SK-N-SH treated with all-trans-retinoic acid at 6 μM for 48 hours (cell line): ENCODE measurements around the gene PMS2.

Experiments used
- ATAC-seq: fragments of 200-7000 bp; cut with Tn5 transposase; 3 replicates; pipeline ENCODE4 v1.9.1; 2020; ENCODE audit warnings: mild to moderate bottlenecking, moderate library complexity
- ARNTL ChIP-seq: fragments of 450-650 bp; formaldehyde crosslinking; IDR thresholded peaks from 2 replicates; pipeline ENCODE4 v1.5.0; 2020; ENCODE audit warnings: low read depth, mild to moderate bottlenecking, moderate library complexity, borderline replicate concordance
- BACH2 ChIP-seq: fragments of 250-450 bp; sonication (Bioruptor Pico); IDR thresholded peaks from 2 replicates; pipeline ENCODE4 v1.9.0; 2021; ENCODE audit warnings: mild to moderate bottlenecking, borderline replicate concordance
- CREB5 ChIP-seq: fragments of 250-450 bp; sonication (Bioruptor Pico); IDR thresholded peaks from 2 replicates; pipeline ENCODE4 v1.5.1; 2020; ENCODE audit warnings: low read depth, mild to moderate bottlenecking, moderate library complexity
- CSDC2 ChIP-seq: fragments of 250-450 bp; sonication (Bioruptor Pico); IDR thresholded peaks from 2 replicates; pipeline ENCODE4 v1.5.0; 2020; ENCODE audit warnings: mild to moderate bottlenecking, moderate library complexity
- ESRRG ChIP-seq: fragments of 250-450 bp; sonication (Bioruptor Pico); IDR thresholded peaks from 2 replicates; pipeline ENCODE4 v1.6.1; 2021; ENCODE audit warnings: mild to moderate bottlenecking
- GLIS3 ChIP-seq: fragments of 250-450 bp; sonication (Bioruptor Pico); IDR thresholded peaks from 2 replicates; pipeline ENCODE4 v1.5.0; 2020; ENCODE audit warnings: mild to moderate bottlenecking, moderate library complexity
- ISL1 ChIP-seq: fragments of 250-450 bp; sonication (Bioruptor Pico); IDR thresholded peaks from 2 replicates; pipeline ENCODE4 v2.1.2; 2022; ENCODE audit warnings: mild to moderate bottlenecking, moderate library complexity
- OSR1 ChIP-seq: fragments of 250-450 bp; sonication (Bioruptor Pico); IDR thresholded peaks from 2 replicates; pipeline ENCODE4 v1.8.0; 2022; ENCODE audit warnings: moderate library complexity, mild to moderate bottlenecking, inconsistent platforms
- PATZ1 ChIP-seq: fragments of 250-450 bp; sonication (Bioruptor Pico); IDR thresholded peaks from 2 replicates; pipeline ENCODE4 v1.8.0; 2020; ENCODE audit warnings: mild to moderate bottlenecking, moderate library complexity, borderline replicate concordance
- POU6F1 ChIP-seq: fragments of 250-450 bp; sonication (Bioruptor Pico); IDR thresholded peaks from 2 replicates; pipeline ENCODE4 v1.8.0; 2021; ENCODE audit warnings: low read depth, mild to moderate bottlenecking, moderate library complexity, borderline replicate concordance
- PPARA ChIP-seq: fragments of 250-450 bp; sonication (Bioruptor Pico); IDR thresholded peaks from 2 replicates; pipeline ENCODE4 v1.5.0; 2020; ENCODE audit warnings: mild to moderate bottlenecking, borderline replicate concordance
- RARB ChIP-seq: fragments of 250-450 bp; sonication (Bioruptor Pico); IDR thresholded peaks from 2 replicates; pipeline ENCODE4 v1.8.0; 2021; ENCODE audit warnings: mild to moderate bottlenecking, moderate library complexity
- SNAI2 ChIP-seq: fragments of 250-450 bp; sonication (Bioruptor Pico); IDR thresholded peaks from 2 replicates; pipeline ENCODE4 v1.5.0; 2020; ENCODE audit warnings: mild to moderate bottlenecking, moderate library complexity
- TCF4 ChIP-seq: fragments of 250-450 bp; sonication (Bioruptor Pico); IDR thresholded peaks from 2 replicates; pipeline ENCODE4 v1.8.0; 2021; ENCODE audit warnings: mild to moderate bottlenecking, moderate library complexity, borderline replicate concordance
- TOX ChIP-seq: fragments of 250-450 bp; sonication (Bioruptor Pico); IDR thresholded peaks from 2 replicates; pipeline ENCODE4 v1.8.0; 2021; ENCODE audit warnings: mild to moderate bottlenecking, moderate library complexity, borderline replicate concordance
- TSHZ2 ChIP-seq: fragments of 250-450 bp; sonication (Bioruptor Pico); IDR thresholded peaks from 2 replicates; pipeline ENCODE4 v1.5.0; 2020; ENCODE audit warnings: mild to moderate bottlenecking, moderate library complexity
- ZC3H10 ChIP-seq: fragments of 250-450 bp; sonication (Bioruptor Pico); IDR thresholded peaks from 2 replicates; pipeline ENCODE4 v1.5.1; 2021; ENCODE audit warnings: mild to moderate bottlenecking, moderate library complexity
- ZFP3 ChIP-seq: fragments of 250-450 bp; sonication (Bioruptor Pico); IDR thresholded peaks from 2 replicates; pipeline ENCODE4 v1.5.0; 2020; ENCODE audit warnings: mild to moderate bottlenecking, moderate library complexity
- ZFP30 ChIP-seq: fragments of 450-650 bp; formaldehyde crosslinking; IDR thresholded peaks from 2 replicates; pipeline ENCODE4 v1.5.0; 2022; ENCODE audit warnings: mild to moderate bottlenecking, moderate library complexity
- ZNF565 ChIP-seq: fragments of 450-650 bp; formaldehyde crosslinking; conservative IDR thresholded peaks from 2 replicates; pipeline ENCODE4 v1.5.0; 2020; ENCODE audit warnings: low read depth, mild to moderate bottlenecking, moderate library complexity
- ZNF70 ChIP-seq: fragments of 450-650 bp; formaldehyde crosslinking; IDR thresholded peaks from 2 replicates; pipeline ENCODE4 v1.5.0; 2020; ENCODE audit warnings: mild to moderate bottlenecking, moderate library complexity
- ZNF8 ChIP-seq: fragments of 450-650 bp; formaldehyde crosslinking; IDR thresholded peaks from 2 replicates; pipeline ENCODE4 v1.5.0; 2020; ENCODE audit warnings: mild to moderate bottlenecking, moderate library complexity

PMS2 gene

GRCh38 chr7:6031567-6031966, 22.7 kb upstream of the PMS2 start:
- ATAC-seq = no peak

GRCh38 chr7:6030988-6031387, 22.1 kb upstream of the PMS2 start, which contains the start of gene ANKRD61:
Gene ANKRD61, plus strand, starts transcription at chr7:6031376. Its CDS starts 0 bp downstream, at chr7:6031376.
- ATAC-seq = no peak

More at GRCh38 chr7:6031567-6031966, 22.7 kb upstream of the PMS2 start:
- no peak for TF ChIP-seq ZFP30 (CRISPR knock-in tag)
- no peak for TF ChIP-seq ZFP3
- TF ChIP-seq ARNTL (CRISPR knock-in tag) = no peak
- TF ChIP-seq ZNF8 (CRISPR knock-in tag) = no peak
- no peak for TF ChIP-seq ISL1 (CRISPR knock-in tag)
- TF ChIP-seq SNAI2 (CRISPR knock-in tag) = no peak
- no peak for TF ChIP-seq RARB (CRISPR knock-in tag)
- TF ChIP-seq PATZ1 = no peak
- TF ChIP-seq BACH2 (CRISPR knock-in tag) = no peak

More at GRCh38 chr7:6030988-6031387, 22.1 kb upstream of the PMS2 start, which contains the start of gene ANKRD61:
- TF ChIP-seq PATZ1 (no peak), CREB5 (CRISPR knock-in tag) (no peak), TSHZ2 (no peak), BACH2 (CRISPR knock-in tag) (no peak), RARB (CRISPR knock-in tag) (no peak), ZC3H10 (no peak), ZNF70 (CRISPR knock-in tag) (no peak), POU6F1 (CRISPR knock-in tag) (no peak), CSDC2 (CRISPR knock-in tag) (no peak), ESRRG (CRISPR knock-in tag) (no peak), PPARA (CRISPR knock-in tag) (no peak), ZFP30 (CRISPR knock-in tag) (no peak), GLIS3 (CRISPR knock-in tag) (no peak), ZNF565 (CRISPR knock-in tag) (no peak), OSR1 (CRISPR knock-in tag) (no peak), TCF4 (CRISPR knock-in tag) (no peak), TOX (no peak), ARNTL (CRISPR knock-in tag) (no peak), SNAI2 (CRISPR knock-in tag) (no peak), ZFP3 (no peak)
